NCI-H526 (cell line): Measurements from ENCODE around the gene SEC14L1.
A peak's percentile ranks its signal among the peaks of the same experiment; 100 is the strongest.
"Not testable (repeated sequence)": the region's sequence is repeated elsewhere in the genome, so short reads cannot be mapped to it uniquely, and the experiment has no call there.

ENCODE experiments used
- DNase-seq, 2 experiments: peaks; one replicate each; lab custom pipeline; 2025; lab: John Stamatoyannopoulos, UW

The SEC14L1 gene

GRCh38 chr17:77237232-77238008, 96.7 kb downstream of the SEC14L1 start:
- DNase-seq: no peak

- no peak for DNase-seq
These were observed 100.2 kb downstream of the SEC14L1 start for GRCh38 chr17:77240976-77241375.

DNA sequence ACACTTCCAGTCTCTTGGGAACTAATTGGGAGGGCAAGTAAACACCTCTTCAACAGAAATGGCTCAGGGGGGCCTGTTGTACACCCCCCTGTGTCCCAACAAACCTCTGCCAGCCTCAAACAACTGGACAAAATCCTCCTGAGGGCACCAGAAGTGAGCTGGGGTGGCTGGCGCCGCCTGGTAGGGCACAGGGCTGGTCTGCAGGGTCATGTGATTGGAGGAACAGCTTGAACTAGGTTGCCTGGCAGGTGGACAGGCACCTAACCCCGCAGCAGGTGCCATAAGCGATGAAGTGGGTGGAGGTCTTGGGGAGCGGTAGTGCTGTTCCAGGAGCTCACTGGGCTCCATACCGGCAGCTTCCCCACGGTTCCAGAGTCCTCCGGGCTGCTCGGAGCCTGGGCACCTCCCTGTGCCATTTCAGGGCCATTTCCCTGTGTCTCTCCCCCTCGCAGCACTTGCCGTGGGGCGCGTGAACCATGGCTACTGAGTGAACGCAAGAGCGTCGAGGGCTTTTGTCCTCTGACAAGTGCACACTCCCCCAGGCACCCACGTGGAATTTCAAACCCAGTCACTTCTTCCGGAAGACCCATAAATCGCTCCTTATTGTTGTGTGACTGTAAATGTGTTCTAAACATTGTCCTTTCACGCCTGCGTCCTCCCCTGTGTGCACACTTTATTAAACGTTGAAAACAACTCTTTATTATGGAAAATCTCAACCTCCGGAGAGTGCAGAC, 101.5 kb downstream of the SEC14L1 start:
- DNase-seq: no peak

DNA sequence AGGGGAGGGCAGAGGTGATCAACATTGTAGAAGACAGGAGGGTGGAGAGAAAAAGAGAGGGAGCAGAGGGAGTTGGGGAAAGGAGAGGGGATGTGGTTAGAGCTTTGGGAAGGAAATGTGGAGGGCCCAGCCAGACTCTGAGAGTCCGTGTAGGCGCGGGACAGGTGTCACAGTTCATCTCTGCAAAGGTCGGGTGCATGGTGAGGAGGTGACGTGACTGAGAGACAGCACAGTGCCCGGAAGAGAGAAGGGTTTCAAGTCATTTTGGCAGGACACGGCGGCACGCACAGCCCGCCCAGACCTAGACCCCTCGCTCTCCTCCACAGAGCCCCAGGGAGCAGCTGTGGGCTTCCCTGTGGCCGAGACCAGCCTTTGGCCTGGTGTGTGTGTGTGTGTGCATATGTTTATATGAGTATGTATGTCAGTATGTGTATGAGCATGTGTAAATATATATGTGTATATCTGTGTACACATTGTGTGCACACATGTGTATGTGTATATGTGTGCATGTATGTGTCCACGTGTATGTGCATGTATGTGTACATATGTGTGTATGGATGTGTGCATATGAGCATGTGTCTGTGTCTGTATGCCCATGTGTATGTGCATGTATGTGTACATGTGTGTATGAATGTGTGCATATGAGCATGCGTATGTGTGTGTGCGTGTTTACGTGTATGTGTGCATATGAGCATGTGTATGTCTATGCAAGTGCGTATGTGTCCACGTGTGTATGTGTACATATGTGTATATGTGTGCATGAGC, 104.6 kb downstream of the SEC14L1 start:
- DNase-seq: no peak

DNA sequence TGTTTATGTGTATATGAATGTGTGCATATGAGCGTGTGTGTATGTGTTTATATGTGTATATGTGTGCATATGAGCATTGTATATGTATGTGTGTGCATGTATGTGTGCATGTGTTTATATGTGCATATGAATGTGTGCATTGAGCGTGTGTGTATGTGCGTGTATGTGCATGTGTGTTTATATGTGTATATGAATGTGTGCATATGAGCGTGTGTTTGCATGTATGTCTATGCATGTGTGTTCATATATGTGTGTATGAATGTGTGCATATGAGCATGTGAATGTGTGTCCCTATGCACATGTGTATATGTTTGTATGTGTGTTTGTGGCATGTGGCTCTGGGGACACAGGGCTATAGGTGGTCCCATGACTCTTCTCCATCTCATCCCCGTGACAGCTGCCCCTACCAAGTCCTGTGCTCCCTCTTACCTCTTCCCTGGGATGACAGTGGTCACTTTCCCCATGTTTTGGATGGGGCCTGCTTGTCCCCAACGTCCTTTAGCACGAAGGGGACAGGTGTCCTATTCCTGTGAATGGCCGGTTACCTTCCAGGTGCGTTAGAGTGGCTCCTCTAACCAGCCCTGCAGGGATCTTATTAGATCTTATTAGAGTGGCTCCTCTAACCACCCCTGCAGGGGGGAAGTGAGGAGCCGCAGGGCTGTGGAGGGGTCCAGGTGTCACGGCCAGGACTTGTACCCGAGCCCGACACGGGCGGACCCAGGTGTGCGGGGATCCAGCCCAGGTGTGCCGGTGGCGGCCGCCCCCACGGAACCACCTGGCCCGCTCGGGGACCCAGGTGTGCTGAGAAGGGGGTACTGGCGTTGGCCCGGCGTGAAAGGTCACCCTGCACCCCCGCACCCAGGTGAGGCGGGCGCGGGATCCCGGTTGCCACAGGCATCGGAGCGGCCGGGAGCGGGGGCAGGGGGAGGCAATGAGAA, 105.6 kb downstream of the SEC14L1 start:
- DNase-seq: peak in 1 of 2 experiments; percentile 48

- DNase-seq: peak; percentile 35 to 91
These were observed 106.3 kb downstream of the SEC14L1 start for GRCh38 chr17:77247048-77247541.

- DNase-seq: no peak
These were observed 106.8 kb downstream of the SEC14L1 start for GRCh38 chr17:77247609-77248008.

- DNase-seq: no peak
These were observed 107.7 kb downstream of the SEC14L1 start for GRCh38 chr17:77248216-77249114.

DNA sequence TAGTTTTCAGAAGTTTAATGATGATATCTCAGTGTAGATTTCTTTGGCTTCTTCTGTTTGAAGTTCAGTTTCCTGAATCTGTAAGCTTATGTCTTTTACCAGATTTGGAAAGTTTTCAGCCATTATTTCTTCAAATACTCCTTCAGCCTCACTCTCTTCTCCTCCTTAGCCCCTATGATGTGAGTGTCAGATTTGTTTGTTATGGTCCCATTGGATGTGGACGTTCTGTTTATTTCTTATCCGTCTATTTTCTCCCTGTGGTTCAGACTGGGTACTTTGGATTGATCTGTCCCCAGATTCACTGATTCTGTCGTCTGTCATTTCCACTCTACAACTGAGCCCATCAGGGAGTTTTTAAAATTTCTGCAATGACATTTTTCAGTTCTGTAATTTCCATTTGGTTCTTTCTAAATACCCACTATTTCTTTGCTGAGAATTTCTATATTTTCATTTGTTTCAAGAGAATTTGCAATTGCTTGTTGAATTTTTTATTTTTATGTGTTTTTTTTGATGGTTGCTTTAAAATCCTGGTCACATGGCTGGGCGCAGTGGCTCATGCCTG, 110.9 kb downstream of the SEC14L1 start:
- DNase-seq: no peak

DNA sequence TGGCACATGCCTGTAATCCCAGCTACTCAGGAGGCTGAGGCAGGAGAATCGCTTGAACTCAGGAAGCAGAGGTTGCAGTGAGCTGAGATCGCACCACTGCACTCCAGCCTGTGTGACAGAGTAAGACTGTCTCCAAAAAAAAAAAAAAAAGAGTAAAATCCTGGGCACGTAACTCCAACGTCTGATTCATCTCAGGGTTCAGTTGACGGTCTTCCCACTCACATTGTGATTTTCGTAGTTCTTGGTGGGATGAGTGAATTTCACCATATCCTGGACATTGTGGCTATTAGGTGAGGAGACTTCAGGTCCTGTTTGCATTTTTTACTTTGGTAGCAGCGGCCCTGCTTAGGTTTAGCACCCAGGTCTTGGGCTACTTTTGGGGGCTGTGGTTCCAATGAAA, 111.5 kb downstream of the SEC14L1 start:
- DNase-seq: not testable (repeated sequence)

DNA sequence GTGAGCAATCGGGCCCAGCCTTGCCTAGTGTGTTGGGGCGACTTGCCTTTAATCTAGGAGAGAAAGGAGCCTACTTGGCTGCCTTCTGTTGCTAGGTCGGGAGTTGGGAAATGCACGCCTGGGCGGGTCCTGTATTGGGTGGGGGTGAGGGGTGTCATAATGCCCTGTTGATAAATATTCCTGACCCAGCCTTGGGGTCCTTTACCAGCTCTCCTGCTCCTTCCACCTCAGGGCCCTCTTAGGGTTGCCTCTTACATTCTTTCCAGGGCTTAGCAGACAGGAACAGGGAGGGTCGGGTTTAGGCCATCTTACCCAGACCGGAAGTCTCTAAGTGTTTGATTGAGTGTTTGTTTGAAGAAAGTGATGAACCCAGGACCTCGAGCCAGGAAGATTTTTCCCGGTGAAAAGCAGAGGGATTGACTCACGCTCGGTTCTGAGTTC, 112.9 kb downstream of the SEC14L1 start:
- DNase-seq: no peak

GRCh38 chr17:77254951-77255825, 114.4 kb downstream of the SEC14L1 start:
- DNase-seq: no peak

GRCh38 chr17:77255970-77256369, 115.2 kb downstream of the SEC14L1 start:
- DNase-seq: not testable (repeated sequence)

- DNase-seq: no peak
These were observed 115.9 kb downstream of the SEC14L1 start for GRCh38 chr17:77256710-77257109.

DNA sequence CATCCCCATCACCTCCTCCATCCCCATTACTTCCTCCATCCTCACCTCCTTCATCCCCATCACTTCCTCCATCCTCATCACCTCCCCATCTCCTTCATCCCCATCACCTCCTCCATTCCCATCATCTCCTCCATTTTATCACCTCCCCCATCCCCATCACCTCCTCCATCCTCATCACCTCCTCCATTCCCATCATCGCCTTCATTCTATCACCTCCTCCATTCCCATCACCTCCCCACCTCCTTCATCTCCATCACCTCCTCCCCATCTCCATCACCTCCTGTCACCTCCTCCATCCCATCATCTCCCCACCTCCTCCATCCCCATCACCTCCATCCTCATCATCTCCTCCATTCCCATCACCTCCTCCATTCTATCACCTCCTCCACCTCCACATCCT, 116.4 kb downstream of the SEC14L1 start:
- DNase-seq: no peak

GRCh38 chr17:77257596-77258458, 117.1 kb downstream of the SEC14L1 start:
- DNase-seq: no peak

- no peak for DNase-seq
These were observed 117.9 kb downstream of the SEC14L1 start for GRCh38 chr17:77258638-77259037.
